HG03039 (cell line): ENCODE measurements around the gene MRPS15.
"Not testable (repeated sequence)": the region's sequence is repeated elsewhere in the genome, so short reads cannot be mapped to it uniquely, and the experiment has no call there.

ENCODE experiments used
- ATAC-seq: cut with Tn5 transposase; IDR thresholded peaks from one replicate; pipeline ENCODE4 v1.9.1; 2021; ENCODE audit warnings: mild to moderate bottlenecking, moderate library complexity; ENCODE audit not compliant: unreplicated experiment

MRPS15 gene

DNA sequence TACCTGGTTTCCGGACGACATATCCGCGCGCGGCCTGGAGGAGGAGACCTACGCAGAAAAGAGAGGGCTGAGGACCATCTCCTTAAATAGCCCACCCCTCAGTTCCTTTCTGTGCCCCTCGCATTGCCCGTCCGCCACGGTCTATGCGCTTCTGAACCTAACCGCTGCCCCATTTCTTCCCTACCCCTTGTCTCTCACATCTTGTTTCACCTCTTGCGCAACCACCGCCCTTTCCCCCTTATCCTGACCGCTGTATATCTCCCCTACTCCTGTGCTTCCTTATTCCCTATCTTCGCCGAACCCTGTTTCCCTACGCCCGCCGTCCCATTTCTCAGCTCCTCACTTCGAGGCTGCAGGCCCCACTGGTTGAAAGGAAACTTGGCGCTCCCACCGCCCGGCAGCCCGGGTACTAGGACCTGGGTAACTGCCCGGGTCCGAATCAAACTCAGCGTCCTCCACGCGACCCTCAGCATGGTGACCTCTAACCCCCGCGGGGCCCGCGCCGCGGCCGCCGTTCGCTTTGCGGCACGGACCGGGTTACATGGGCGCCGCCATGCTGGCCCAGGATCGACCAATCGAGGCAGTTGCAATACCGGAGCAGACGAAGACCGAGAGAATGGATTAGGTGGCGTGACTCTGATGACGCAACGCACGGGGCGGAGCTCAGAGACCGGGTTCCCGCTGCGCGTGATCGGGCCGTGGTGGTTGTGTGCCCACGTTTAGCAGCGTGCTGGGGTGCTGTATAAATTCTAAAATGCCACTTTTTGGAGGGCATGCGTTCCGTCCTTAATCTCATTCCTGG is at the start of gene MRPS15:
Gene MRPS15, minus strand, starts transcription at position 582 of the 802 bp plus-strand sequence. Its CDS starts 109 bp downstream, at position 473.
- ATAC-seq, result peak; percentile 86

DNA sequence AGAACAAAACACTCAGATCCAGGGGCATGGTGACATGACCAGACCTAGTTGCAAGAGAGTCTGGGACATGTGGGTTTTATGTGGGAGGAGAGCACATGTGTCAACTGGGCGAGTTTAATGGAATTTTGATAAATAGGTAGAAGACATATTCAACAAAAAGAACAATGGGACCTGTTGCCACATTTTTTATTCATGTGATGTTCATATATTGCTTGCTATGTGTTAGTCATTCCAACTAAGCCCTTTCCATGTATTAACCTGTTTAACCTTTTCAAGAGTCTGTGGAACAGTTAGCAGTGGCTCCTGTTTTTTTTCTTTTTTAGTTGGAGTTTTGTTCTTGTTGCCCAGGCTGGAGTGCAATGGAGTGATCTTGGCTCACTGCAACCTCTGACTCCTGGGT is 48.7 kb upstream of the MRPS15 start:
- ATAC-seq, result no peak

DNA sequence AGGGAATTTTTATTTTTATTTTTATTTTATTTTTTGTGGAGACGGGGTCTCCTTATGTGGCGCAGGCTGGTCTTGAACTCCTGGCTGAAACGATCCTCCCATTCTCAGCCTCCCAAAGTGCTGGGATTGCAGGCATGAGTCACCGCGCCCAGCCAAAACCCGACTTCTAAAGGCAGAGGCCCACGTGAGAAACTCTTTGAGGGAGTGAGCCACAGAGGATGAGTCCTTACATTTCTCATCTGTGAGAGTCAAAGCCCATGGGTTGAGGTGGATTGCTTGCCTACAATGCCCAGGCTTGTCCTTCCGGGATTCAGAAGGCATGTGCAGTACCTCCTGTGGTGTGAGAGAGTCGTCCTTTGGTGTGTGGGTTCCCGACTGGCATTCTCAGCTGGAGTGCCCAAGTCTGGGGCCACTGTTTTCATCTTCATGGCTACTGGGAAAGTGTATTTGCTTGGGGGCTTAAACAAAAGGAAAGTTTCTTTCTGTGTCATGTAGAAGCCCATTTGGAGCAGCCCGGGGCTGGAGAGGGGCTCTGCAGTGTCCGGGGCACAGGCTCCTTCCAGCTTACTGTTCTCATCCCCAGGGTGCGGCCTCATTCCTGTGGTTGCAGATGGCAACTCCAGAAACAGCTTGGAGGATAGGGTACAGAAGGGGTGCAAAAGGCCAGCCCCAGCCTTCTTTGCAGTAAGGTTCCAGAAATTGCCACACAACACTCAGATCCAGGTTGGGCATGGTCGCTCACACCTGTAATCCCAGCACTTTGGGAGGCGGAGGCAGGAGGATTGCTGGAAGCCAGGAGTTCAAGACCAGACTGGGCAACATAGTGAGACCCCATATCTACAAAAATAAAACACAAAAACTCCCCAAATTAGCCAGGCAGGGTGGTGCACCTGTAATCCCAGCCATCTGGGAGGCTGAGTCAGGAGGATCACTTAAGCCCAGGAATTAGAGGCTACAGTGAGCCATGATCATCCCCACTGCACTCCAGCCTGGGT is 47.9 kb upstream of the MRPS15 start:
- no peak for ATAC-seq

DNA sequence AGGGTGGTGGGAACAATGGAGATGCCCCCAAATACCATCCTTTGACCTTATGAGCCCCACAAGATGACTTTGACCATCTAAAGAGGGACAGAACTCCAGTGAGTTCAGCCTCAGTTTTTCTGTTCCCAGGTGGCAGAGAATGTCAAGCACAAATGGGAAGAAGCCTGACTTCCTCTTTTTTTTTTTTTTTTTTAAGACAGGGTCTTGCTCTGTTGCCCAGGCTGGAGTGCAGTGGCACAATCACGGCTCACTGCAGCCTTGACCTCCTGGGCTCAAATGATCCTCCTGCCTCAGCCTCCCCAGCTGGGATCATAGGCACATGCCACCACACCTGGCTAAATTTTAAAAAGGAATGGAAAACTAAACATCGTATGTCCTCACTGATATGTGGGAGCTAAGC is 47.0 kb upstream of the MRPS15 start:
- ATAC-seq, result not testable (repeated sequence)

DNA sequence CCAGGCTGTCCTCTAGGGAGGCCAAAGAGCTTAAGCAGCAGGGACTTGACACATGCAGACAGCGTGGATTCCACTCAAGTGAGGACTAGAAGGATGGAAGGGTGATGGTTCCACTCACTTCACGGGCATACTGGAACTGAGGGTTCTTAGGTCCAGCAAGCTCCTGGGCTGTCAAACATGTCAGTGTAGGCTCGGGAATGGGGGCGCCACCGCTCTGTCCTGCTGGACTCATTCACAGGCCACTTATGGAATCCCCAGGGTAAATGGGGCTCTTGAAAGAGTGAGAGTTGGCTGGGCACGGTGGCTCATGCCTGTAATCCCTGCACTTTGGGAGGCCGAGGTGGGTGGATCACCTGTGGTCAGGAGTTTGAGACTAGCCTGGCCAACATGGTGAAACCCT is 46.2 kb upstream of the MRPS15 start:
- no peak for ATAC-seq

DNA sequence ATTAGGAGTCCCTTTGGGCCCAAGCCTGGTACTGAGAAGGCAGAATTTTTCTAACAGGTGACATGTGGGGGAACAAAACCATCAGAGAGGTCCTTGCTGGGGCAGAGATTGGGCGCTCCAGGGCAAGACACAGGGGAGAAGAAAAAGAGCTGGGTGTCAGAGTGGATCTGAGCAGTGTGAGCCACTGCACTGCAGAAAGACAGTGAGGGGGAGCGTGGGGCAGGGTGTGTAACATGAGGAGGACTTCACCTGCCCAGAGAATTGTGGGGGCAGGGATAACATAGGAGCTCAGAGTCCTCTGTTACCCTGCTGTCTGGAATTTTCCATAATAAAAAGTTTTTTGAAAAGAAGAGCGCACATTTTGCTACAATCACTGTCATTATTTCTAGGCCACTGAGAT is 44.1 kb upstream of the MRPS15 start:
- no peak for ATAC-seq

DNA sequence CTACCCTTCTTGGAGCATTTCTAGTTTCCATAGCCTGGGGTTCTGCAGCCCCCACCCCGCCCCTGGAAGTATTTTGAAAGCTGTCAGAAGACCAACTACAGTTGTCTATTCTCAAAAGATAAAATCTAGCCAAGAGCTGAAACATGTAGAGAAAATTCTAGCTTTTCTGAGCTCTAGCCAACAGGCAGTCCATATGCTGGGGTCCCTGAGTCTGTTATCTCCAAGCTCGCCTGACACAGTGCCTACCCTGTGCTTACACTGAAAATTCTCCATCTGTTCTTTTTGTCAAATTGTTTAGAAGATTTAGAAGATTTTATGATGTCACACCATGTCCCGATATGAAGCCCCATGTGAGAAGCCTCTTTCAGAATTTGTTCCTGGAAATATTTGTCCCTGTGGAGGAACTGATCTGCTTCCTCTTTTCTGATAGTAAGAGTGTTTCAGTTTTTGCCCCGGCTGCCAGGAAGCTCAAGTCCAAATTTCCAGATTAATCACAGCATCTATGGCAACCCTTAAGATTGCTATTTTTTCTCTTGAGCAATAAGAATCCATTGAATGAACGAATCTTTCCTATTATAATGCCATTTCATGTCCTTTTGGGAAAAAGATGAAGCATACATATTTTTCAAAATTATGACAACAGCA is 42.2 kb upstream of the MRPS15 start:
- no peak for ATAC-seq

DNA sequence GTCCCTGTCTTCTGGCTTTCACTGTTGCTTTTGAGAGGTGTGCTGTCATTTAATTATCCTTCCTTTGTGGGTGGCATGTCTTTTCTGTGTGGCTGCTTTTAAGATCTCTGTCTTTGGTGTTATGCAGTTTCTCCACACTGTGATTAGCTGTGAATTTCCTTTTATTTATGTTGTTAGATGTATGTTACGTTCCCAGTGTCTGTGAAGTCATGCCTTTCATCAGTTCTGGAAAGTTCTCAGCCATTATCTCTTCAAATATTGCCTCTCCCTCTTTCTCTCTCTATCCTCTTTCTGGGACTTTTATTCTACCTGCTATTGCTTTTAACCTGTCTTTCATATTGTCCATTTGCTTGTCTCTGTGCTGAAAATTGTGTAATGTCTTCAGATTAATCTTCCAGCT is 39.5 kb upstream of the MRPS15 start:
- ATAC-seq, result no peak

DNA sequence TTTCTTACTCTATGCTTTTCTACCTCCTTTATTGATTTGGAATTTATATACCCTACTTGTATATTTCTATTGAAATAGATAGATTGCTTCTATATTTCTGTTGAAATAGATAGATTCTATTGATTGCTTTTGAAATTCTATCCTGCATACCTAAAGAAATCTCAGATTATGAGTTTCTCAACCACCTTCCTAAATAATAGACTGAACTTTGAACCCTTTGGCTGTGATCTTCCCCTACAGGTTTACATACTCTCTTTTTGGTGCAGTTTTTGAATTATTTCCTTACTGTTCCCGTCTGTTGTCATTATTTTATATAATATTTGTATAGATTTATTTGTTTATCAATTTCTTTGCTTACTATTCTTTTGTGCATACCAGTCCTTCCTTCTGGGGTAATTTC is 39.0 kb upstream of the MRPS15 start:
- no peak for ATAC-seq

DNA sequence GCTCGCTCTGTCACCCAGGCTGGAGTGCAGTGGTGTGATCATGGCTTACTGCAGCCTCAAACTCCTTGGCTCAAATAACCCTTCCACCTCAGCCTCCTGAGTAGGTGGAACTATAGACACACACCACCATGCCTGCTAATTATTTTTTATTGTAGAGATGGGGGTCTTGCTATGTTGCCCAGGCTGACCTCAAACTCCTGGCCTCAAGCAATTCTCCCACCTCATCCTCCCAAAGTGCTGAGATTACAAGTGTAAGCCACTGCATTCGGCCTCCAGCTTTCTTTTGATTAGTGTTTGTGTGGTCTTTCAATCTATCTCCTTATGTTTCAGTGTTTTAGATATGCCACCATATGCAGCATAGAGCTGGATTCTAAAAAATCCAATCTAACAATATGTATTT is 38.4 kb upstream of the MRPS15 start:
- no peak for ATAC-seq

DNA sequence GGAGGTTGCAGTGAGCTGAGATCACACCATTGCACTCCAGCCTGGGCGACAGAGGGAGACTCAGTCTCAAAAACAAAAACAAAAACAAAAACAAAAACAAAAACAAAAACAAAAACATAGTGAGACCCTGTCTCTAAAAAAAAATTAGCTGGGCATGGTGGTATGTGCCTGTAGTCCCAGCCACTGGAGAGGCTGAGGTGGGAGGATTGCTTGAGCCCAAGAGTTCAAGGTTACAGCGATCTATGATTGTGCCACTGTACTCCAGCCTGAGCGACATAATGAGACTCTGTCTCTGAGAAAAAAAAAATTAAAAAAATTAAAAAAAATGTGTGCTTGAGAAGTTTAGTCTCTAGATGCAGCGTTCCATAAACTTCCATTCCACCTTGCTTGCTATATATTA is 37.7 kb upstream of the MRPS15 start:
- not testable (repeated sequence) for ATAC-seq

DNA sequence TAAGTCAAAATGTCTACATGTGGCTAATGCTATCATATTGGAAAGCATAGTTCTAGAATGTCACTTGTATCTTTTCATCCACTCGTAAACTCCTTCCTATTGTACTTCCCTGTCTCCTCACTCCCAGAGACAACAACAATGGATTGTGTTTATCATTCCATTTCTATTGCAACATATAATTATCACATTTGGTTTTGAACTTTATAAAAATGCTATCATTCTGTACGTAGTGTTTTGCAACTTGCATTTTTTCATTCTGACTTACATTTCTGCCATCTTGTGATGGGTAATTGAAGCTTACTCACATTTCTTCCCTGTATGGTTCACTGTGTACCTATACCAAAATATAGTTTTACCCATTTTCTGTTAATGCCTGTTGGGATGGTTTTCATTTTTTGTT is 33.0 kb upstream of the MRPS15 start:
- no peak for ATAC-seq

DNA sequence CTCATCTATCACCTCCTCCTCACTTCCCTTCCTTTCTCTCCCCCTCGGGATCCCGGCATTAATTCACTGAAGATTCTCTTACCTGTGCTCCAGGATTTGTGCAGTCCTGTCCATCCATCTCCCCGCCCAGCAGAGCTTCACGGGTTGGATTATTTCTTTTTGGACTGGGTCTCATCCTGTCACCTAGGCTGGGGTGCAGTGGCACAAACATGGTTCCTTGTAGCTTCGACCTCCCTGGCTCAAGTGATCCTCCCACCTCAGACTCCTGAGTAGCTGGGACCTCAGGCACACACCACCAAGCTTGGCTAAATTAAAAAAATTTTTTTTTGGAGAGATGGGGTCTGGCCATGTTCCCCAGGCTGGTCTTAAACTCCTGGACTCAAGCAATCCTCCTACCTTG is 30.8 kb upstream of the MRPS15 start:
- ATAC-seq, result no peak

DNA sequence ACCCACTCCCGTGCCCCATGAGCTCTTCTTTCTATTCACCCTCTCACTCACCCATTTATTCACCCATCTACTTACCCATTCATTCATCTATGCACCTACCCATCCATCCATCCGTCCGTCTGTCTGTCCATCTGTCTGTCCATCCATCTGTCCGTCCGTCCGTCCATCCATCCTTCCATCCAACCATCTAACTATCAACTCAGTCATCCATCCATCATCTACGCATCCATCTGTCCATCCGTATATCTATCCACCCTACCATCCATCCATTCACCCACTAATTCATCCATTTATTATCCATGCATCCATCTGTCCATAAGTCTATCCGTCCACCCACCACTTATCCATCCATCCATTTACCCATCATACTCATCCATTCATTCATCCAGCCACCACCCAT is 29.3 kb upstream of the MRPS15 start:
- ATAC-seq, result no peak

DNA sequence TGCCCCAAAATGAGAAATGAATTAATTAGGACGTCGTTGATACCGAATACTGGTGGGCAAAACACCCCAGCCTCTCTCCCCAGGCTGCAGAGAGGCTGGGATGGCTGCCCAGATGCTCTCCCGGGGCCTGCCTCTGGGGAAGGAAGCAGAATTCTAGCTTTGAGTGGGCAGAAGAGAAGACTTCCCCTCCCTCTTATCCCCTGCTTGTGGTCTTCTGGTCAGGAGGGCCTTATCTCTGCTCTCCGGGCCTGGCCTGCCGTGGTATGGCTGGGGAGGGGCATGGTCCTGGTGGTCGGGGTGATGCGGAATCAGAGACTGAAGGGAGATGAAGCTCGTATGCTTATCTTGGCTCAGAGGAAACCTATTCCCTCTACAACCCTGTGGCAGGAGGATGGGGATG is 28.3 kb upstream of the MRPS15 start:
- no peak for ATAC-seq

DNA sequence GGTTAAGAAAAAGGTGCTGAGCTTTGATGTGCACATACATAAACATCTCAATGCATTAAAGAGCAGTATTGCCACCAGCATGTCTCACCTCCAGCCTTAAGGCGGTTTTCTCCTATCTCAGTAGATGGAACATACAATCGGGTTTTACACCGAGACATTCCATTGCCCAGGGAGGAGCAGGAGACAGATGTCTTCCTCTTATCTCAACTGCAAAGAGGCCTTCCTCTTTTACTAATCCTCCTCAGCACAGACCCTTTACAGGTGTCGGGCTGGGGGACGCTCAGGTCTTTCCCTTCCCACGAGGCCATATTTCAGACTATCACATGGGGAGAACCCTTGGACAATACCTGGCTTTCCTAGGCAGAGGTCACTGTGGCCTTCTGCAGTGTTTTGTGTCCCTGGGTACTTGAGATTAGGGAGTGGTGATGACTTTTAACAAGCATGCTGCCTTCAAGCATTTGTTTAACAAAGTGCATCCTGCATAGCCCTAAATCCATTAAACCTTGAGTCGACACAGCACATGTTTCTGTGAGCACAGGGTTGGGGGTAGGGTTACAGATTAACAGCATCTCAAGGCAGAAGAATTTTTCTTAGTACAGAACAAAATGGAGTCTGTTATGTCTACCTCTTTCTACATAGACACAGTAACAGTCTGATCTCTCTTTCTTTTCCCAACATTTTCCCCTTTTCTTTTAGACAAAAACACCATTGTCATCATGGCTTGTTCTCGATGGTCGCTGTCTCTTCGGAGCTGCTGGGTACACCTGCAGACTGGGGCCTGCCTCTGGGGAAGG is 25.3 kb upstream of the MRPS15 start:
- ATAC-seq, result not testable (repeated sequence)

DNA sequence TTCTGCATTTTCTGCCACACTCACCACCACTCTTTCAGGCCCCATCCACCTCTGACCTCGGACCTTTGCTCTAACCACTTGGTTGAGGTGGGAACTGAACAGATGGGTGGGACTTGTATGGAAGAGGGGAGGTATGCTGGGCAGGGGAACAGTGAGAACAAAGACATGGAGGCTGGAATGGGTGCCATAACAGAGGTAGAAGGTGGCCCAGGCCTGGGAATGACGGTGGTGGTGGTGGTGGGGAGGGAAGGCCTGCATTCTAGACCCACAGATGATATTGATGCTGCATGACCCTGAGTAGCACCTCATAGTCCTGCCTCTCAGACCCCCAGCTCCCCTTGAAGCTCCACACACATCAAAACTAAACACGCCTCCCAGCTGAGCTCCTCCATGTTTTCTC is 23.7 kb upstream of the MRPS15 start:
- no peak for ATAC-seq

DNA sequence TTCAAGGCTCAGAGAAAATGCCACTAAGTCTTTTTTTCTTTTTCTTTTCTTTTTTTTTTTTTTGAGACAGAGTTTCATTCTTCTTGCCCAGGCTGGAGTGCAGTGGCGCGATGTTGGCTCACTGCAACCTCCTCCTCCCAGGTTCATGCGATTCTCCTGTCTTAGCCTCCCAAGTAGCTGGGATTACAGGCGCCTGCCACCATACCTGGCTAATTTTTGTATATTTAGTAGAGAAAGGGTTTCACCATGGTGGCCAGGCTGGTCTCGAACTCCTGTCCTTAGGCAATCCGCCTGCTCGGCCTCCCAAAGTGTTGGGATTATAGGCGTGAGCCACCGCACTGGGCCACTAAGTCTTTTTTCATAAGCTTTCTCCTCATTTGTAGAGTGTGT is 23.1 kb upstream of the MRPS15 start:
- not testable (repeated sequence) for ATAC-seq

DNA sequence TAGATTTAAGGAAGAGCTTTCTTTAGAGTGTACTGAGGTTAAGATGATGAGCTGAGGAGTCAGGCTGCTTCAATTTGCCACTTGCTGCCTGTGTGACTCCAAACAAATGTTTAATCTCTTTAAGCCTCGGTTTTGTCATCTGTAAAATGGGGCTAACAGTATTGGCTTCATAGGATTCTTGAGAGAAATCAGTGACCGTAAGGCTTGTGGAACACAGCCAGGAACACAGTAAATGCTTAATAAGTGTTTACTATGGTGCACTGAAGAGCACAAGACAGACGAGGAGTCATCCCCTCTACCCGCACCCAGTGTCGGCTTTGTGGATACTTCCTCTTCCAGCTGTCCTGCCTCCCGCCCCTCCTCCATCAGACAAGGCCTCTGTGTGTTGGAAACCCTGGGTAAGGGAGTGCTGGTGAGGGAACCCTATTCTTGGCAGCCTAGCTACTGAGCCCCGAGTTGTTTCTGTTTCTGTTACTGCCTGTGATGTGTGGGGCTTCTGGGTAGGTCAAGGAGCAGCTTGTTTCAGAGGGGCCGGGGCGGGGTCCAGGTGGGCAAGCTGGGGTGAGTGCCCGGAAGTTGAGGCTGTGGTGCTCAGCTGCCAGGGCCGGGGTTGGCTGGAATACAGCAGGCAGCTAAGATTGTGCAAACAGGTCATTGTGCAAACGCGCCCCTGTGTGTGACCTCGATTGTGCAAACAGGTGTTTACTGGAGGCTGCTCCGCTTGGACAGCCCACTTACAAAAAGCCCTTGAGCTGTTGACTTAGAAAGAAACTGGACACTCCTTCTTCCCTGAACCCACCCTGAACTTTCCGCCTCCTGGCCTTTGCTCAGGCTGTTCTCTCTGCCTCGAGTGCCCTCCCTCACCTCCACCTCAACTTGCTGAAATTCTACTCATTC is 22.5 kb upstream of the MRPS15 start:
- no peak for ATAC-seq

DNA sequence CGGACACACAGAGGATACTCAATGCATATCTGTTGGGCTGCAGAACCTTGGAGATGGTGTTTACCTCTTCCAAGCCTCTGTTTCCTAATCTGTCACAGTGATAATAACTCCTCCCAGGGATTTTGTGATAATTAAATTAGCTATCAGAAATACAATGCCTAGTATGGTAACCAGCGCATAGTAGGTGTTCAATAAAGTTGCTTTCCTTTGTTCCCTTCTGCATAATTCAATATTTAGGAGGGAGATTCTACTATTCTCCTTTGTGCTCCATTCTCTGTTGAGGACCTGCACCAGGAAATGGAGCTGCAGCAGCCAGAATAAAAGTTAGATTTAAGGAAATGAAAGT is 21.9 kb upstream of the MRPS15 start:
- no peak for ATAC-seq
